Neural cell (in vitro differentiated cells): ENCODE data around the gene ITIH4. TPM values are rescaled to one million over a fixed set of nuclear protein-coding genes. Genes with fewer than 3 reads are reported as not detected.

Experiments used
- H2AFZ ChIP-seq: fragments of 200-600, 300-800 bp; sonication (generic), shearing (Covaris generic); 2 replicates; pipeline ENCODE4 v1.6.0; 2014; ENCODE audit warnings: low read depth, mild to moderate bottlenecking, antibody characterized with exemption, low read length, moderate library complexity
- H3F3A ChIP-seq: fragments of 200-600 bp; shearing (Covaris generic); 2 replicates; pipeline ENCODE4 v1.6.1; 2016; ENCODE audit warnings: mild to moderate bottlenecking, moderate library complexity, mixed read lengths, antibody characterized with exemption, low read length; ENCODE audit not compliant: insufficient read depth, poor library complexity, severe bottlenecking
- H3K27ac ChIP-seq: fragments of 200-600, 300-800 bp; sonication (generic), shearing (Covaris generic); 2 replicates; pipeline ENCODE4 v1.5.1; 2014; ENCODE audit warnings: mild to moderate bottlenecking, low read length, moderate library complexity
- H3K27me3 ChIP-seq: fragments of 300-800, 200-600 bp; sonication (generic), shearing (Covaris generic); 2 replicates; pipeline ENCODE4 v1.6.0; 2014; ENCODE audit warnings: mild to moderate bottlenecking, low read depth, low read length, moderate library complexity; ENCODE audit not compliant: insufficient read depth
- H3K36me3 ChIP-seq: fragments of 300-800, 200-600 bp; sonication (generic), shearing (Covaris generic); 2 replicates; pipeline ENCODE4 v1.5.1; 2014; ENCODE audit warnings: mild to moderate bottlenecking, antibody characterized with exemption, low read length, moderate library complexity; ENCODE audit not compliant: insufficient read depth
- H3K4me2 ChIP-seq: fragments of 300-800, 200-600 bp; sonication (generic), shearing (Covaris generic); 2 replicates; pipeline ENCODE4 v1.6.0; 2014; ENCODE audit warnings: mild to moderate bottlenecking, low read length
- H3K4me3 ChIP-seq: fragments of 300-800, 200-600 bp; sonication (generic), shearing (Covaris generic); 2 replicates; pipeline ENCODE4 v1.5.1; 2014; ENCODE audit warnings: mild to moderate bottlenecking, low read length, moderate library complexity
- H3K79me2 ChIP-seq: fragments of 200-600 bp; shearing (Covaris generic); replicated peaks from 2 replicates; pipeline ENCODE4 v1.6.0; 2014; ENCODE audit warnings: mild to moderate bottlenecking, low read length, moderate library complexity; ENCODE audit not compliant: insufficient read depth
- H3K9ac ChIP-seq: fragments of 300-800, 200-600 bp; sonication (generic), shearing (Covaris generic); 2 replicates; pipeline ENCODE4 v1.6.1; 2016; ENCODE audit warnings: mild to moderate bottlenecking, low read length, mixed read lengths
- H3K9me2 ChIP-seq: fragments of 200-600 bp; shearing (Covaris generic); 2 replicates; pipeline ENCODE4 v1.6.1; 2016; ENCODE audit warnings: mild to moderate bottlenecking, low read length, mixed read lengths; ENCODE audit not compliant: insufficient read depth
- H3K9me3 ChIP-seq: fragments of 200-600, 300-800 bp; sonication (generic), shearing (Covaris generic); 2 replicates; pipeline ENCODE4 v1.6.1; 2016; ENCODE audit warnings: mild to moderate bottlenecking, mixed run types, low read length, moderate library complexity, mixed read lengths
- H4K20me1 ChIP-seq: fragments of 200-600 bp; shearing (Covaris generic); 2 replicates; pipeline ENCODE4 v1.6.1; 2016; ENCODE audit warnings: mild to moderate bottlenecking, mixed run types; ENCODE audit not compliant: insufficient read depth
- EP300 ChIP-seq: fragments of 450-650 bp; conservative IDR thresholded peaks from 2 replicates; pipeline ENCODE4 v1.6.1; 2014; ENCODE audit warnings: antibody characterized with exemption, mild to moderate bottlenecking, moderate library complexity; ENCODE audit not compliant: poor library complexity, severe bottlenecking
- EZH2 ChIP-seq: fragments of 200-600, 300-800 bp; shearing (Covaris generic), sonication (generic); IDR thresholded peaks from 2 replicates; pipeline ENCODE4 v1.6.1; 2014; ENCODE audit warnings: antibody characterized with exemption, low read length, borderline replicate concordance, mild to moderate bottlenecking; ENCODE audit not compliant: insufficient read depth, poor library complexity, severe bottlenecking
- MXI1 ChIP-seq: fragments of 450-650 bp; conservative IDR thresholded peaks from 2 replicates; pipeline ENCODE4 v1.6.1; 2014; ENCODE audit warnings: antibody characterized with exemption, mild to moderate bottlenecking; ENCODE audit not compliant: poor library complexity, severe bottlenecking
- POLR2AphosphoS5 ChIP-seq: IDR thresholded peaks from 2 replicates; pipeline ENCODE4 v1.6.1; 2012
- RAD21 ChIP-seq: fragments of 450-650 bp; conservative IDR thresholded peaks from 2 replicates; pipeline ENCODE4 v1.6.1; 2014; ENCODE audit warnings: antibody characterized with exemption, mild to moderate bottlenecking, moderate library complexity
- SMC3 ChIP-seq: fragments of 450-650 bp; conservative IDR thresholded peaks from 2 replicates; pipeline ENCODE4 v1.6.1; 2014; ENCODE audit warnings: antibody characterized with exemption, mild to moderate bottlenecking, moderate library complexity; ENCODE audit not compliant: poor library complexity
- TAF1 ChIP-seq: IDR thresholded peaks from 2 replicates; pipeline ENCODE4 v1.6.1; 2012; ENCODE audit warnings: low read depth
- polyA plus RNA-seq: library from polyadenylated mRNA; depleted of rRNA; stranded (reverse); fragments of >200 nt; gene quantifications from 2 replicates; pipeline ENCODE4 v1.2.3, GENCODE V29; 2014
- TF ChIP-seq, protein P1 (sequence below): IDR thresholded peaks from 2 replicates; pipeline ENCODE4 v1.6.1; 2012; ENCODE audit warnings: borderline replicate concordance
- TF ChIP-seq, protein P2 (sequence below): fragments of 450-650 bp; IDR thresholded peaks from 2 replicates; pipeline ENCODE4 v1.5.1; 2014; ENCODE audit warnings: antibody characterized with exemption, mild to moderate bottlenecking, moderate library complexity; ENCODE audit not compliant: poor library complexity, severe bottlenecking

Gene ITIH4
- polyA plus RNA-seq, 1 donor from 2014 or later = 16.3 TPM

DNA sequence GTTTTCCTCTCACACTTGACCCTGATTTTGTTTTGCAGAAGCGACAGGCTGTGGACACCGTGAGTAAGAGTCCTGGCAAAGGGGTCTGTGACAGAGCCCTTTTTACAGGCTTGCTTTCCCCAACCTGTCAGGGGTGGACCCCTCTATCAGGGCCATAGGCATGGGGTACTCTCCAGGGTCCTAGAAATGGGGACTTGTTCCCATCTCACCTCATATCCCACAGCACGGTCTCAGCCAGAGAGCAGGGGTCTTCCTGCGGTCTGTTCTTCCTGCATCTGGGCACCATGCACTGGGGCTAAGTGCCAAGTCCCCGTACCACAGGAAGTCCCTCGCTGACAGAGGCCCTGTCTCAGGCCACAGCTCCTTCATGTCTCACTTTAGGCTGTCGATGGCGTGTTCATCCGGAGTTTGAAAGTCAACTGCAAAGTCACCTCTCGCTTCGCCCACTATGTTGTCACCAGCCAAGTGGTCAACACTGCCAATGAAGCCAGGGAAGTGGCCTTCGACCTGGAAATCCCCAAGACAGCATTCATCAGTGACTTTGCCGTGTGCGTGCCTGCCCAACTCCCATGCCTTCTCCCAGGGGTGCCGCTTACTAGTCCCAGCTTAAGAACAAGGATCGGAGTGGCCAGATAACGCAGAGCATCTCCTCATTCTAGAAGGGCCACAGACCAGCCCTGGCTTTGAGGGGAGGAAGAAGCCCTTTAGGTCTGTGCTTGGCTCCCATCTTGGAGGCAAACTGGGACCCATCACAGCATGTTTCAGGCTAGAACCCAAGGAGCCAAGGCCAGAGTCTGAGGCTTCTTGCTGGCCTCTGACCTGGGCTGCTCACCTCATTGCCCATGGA, 52.3 kb downstream of the ITIH4 start:
- H3K4me3 ChIP-seq = no peak overlapping the region
- H2AFZ ChIP-seq = no peak overlapping the region
- no peaks in the 10 kb centered on the region for H3K27me3 ChIP-seq
- no peaks in the 10 kb centered on the region for H3K36me3 ChIP-seq
- TF ChIP-seq MXI1 (no peak), EZH2 (no peak), POLR2AphosphoS5 (no peak), SMC3 (no peak), RAD21 (no peak), TAF1 (no peak), EP300 (no peak)
- TF ChIP-seq, protein P1, sequence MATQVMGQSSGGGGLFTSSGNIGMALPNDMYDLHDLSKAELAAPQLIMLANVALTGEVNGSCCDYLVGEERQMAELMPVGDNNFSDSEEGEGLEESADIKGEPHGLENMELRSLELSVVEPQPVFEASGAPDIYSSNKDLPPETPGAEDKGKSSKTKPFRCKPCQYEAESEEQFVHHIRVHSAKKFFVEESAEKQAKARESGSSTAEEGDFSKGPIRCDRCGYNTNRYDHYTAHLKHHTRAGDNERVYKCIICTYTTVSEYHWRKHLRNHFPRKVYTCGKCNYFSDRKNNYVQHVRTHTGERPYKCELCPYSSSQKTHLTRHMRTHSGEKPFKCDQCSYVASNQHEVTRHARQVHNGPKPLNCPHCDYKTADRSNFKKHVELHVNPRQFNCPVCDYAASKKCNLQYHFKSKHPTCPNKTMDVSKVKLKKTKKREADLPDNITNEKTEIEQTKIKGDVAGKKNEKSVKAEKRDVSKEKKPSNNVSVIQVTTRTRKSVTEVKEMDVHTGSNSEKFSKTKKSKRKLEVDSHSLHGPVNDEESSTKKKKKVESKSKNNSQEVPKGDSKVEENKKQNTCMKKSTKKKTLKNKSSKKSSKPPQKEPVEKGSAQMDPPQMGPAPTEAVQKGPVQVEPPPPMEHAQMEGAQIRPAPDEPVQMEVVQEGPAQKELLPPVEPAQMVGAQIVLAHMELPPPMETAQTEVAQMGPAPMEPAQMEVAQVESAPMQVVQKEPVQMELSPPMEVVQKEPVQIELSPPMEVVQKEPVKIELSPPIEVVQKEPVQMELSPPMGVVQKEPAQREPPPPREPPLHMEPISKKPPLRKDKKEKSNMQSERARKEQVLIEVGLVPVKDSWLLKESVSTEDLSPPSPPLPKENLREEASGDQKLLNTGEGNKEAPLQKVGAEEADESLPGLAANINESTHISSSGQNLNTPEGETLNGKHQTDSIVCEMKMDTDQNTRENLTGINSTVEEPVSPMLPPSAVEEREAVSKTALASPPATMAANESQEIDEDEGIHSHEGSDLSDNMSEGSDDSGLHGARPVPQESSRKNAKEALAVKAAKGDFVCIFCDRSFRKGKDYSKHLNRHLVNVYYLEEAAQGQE = no peak
- TF ChIP-seq, protein P2, sequence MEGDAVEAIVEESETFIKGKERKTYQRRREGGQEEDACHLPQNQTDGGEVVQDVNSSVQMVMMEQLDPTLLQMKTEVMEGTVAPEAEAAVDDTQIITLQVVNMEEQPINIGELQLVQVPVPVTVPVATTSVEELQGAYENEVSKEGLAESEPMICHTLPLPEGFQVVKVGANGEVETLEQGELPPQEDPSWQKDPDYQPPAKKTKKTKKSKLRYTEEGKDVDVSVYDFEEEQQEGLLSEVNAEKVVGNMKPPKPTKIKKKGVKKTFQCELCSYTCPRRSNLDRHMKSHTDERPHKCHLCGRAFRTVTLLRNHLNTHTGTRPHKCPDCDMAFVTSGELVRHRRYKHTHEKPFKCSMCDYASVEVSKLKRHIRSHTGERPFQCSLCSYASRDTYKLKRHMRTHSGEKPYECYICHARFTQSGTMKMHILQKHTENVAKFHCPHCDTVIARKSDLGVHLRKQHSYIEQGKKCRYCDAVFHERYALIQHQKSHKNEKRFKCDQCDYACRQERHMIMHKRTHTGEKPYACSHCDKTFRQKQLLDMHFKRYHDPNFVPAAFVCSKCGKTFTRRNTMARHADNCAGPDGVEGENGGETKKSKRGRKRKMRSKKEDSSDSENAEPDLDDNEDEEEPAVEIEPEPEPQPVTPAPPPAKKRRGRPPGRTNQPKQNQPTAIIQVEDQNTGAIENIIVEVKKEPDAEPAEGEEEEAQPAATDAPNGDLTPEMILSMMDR = no peak
- H3K79me2 ChIP-seq = no peaks in the 10 kb centered on the region
- H3K9ac ChIP-seq = no peak overlapping the region
- H4K20me1 ChIP-seq = no peaks in the 10 kb centered on the region
- H3K4me2 ChIP-seq = no peak overlapping the region
- H3K9me3 ChIP-seq = no peaks in the 10 kb centered on the region
- H3F3A ChIP-seq = no peaks in the 10 kb centered on the region
- no peaks in the 10 kb centered on the region for H3K9me2 ChIP-seq
- H3K27ac ChIP-seq = no peak overlapping the region

DNA sequence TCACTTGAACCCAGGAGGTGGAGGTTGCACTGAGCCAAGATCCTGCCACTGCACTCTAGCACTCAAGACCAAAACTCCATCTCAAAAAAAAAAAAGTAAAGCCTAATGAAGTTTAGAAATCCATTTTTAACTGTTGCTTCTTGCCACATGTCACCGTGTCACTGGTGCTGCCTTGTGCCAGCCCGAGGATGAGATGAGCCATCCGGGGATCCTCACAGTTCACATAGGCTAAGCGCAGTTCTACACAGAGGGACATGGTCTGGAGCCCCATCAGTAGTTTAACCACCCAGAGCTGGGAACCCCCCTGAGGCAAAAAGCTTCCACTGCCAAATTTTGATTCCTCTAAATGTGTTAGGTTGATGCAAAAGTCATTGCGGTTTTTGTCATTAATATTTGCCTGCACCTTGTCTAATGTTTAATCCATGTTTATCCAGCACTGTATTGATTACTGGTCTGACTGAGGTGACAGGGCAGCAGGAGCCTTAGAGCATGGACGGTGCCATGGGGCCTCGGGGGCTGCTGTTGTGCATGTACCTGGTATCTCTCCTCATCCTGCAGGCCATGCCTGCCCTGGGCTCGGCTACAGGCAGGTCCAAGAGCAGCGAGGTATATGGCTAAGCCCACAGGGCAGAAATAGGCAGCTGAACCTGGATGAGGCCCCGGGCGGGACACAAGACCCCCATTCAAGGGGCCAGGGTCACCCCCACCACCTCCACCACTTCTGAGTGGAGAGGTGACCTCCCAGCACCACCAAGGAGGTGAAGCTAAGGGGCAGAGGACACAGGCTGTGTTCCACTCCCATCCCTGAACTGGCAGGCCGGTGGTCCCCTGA, 53.1 kb downstream of the ITIH4 start, which contains the start of gene ITIH1:
Gene ITIH1, plus strand, starts transcription at position 473 of the 832 bp plus-strand sequence. Its CDS starts 17 bp downstream, at position 490.
- no peak within 1 kb of the TSS for H3K4me2 ChIP-seq
- H3K4me3 ChIP-seq = no peak within 1 kb of the TSS
- no peaks in the 10 kb centered on the region for H3K9me3 ChIP-seq
- H3K79me2 ChIP-seq = no peaks in the 10 kb centered on the region
- H4K20me1 ChIP-seq = no peaks in the 10 kb centered on the region
- H3K27ac ChIP-seq = no peak within 1 kb of the TSS
- H3K36me3 ChIP-seq = no peaks in the 10 kb centered on the region
- no peak within 1 kb of the TSS for H3K9ac ChIP-seq
- TF ChIP-seq RAD21 = no peak
- no peak for TF ChIP-seq MXI1
- no peak for TF ChIP-seq EP300
- TF ChIP-seq POLR2AphosphoS5 = no peak
- TF ChIP-seq, protein P1 = no peak
- TF ChIP-seq, protein P2 = no peak
- H3F3A ChIP-seq = no peaks in the 10 kb centered on the region
- no peak within 1 kb of the TSS for H2AFZ ChIP-seq
- H3K9me2 ChIP-seq = no peaks in the 10 kb centered on the region
- H3K27me3 ChIP-seq = no peaks in the 10 kb centered on the region
